ENCODE data around the gene BIRC6. TPM values are rescaled to one million over a fixed set of nuclear protein-coding genes. Genes with fewer than 3 reads are reported as not detected.

Gene BIRC6
- total RNA-seq, 1 experiment from 2014 or later: 63.1 TPM

GRCh38 chr2:32436150-32436549, 79.3 kb downstream of the BIRC6 start:
- Mint-ChIP-seq H3K27ac (no peak overlapping the region), H3K27me3 (ENCODE audit: low read depth) (no peaks in the 10 kb centered on the region), H3K4me3 (no peak overlapping the region), H3K9me3 (no peaks in the 10 kb centered on the region), H3K36me3 (peaks cover 37% of the 10 kb centered on the region), H3K4me1 (no peaks in the 10 kb centered on the region)
- ChIA-PET POLR2A (interaction anchor here (0.6 kb wide), 1 partner anchor 16 kb away, joined by 3 read pairs; no protein-coding TSS in a partner anchor), CTCF (no interaction called here)
- DNase-seq (ENCODE audit: low spot score): no peak
- no peak for ATAC-seq
- TF ChIP-seq ESRRA (CRISPR knock-in tag; IDR thresholded peaks at IDR 0.05; ENCODE audit: borderline replicate concordance): no peak
- no peak for TF ChIP-seq ZNF416 (CRISPR knock-in tag; IDR thresholded peaks at IDR 0.05)
- TF ChIP-seq E2F5 (CRISPR knock-in tag; IDR thresholded peaks at IDR 0.05): no peak
- TF ChIP-seq GABPB1 (CRISPR knock-in tag; IDR thresholded peaks at IDR 0.05): no peak
- TF ChIP-seq ZNF425 (CRISPR knock-in tag; conservative IDR thresholded peaks at IDR 0.05): no peak
- TF ChIP-seq SMAD3 (CRISPR knock-in tag; IDR thresholded peaks at IDR 0.05; ENCODE audit: borderline replicate concordance): no peak
- no peak for TF ChIP-seq FOXJ3 (CRISPR knock-in tag; IDR thresholded peaks at IDR 0.05; ENCODE audit: borderline replicate concordance)
- no peak for TF ChIP-seq TEAD1 (CRISPR knock-in tag; IDR thresholded peaks at IDR 0.05)
- no peak for TF ChIP-seq GRHL2 (CRISPR knock-in tag; IDR thresholded peaks at IDR 0.05; ENCODE audit: insufficient replicate concordance, severe bottlenecking)
- no peak for TF ChIP-seq GTF2I (CRISPR knock-in tag; conservative IDR thresholded peaks at IDR 0.05)
- TF ChIP-seq ETV6 (CRISPR knock-in tag; IDR thresholded peaks at IDR 0.05): no peak
- no peak for TF ChIP-seq NFYB (CRISPR knock-in tag; conservative IDR thresholded peaks at IDR 0.05; ENCODE audit: low read depth)
- no peak for TF ChIP-seq HMGXB4 (CRISPR knock-in tag; IDR thresholded peaks at IDR 0.05)
- no peak for TF ChIP-seq FOXP1 (CRISPR knock-in tag; IDR thresholded peaks at IDR 0.05; ENCODE audit: borderline replicate concordance)
- TF ChIP-seq STAT6 (CRISPR knock-in tag; conservative IDR thresholded peaks at IDR 0.05; ENCODE audit: low read depth): no peak

DNA sequence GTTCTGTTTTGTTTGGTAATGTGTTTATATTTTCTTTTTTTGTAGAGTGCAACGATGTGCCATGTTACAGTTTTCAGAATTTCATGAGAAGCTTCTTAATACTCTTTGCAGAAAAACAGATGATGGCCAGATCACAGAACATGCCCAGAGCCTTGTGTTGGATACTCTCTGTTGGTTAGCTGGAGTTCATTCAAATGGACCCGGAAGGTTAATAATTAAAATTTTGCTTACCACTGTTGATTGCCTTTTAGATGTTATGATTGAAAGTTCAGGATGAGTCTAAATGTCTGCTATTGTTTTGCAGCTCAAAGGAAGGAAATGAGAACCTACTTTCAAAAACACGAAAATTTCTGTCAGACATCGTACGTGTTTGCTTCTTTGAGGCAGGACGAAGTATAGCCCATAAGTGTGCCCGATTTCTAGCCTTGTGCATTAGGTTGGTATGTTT, 85.2 kb downstream of the BIRC6 start:
- H3K27ac Mint-ChIP-seq: no peak overlapping the region
- ChIA-PET POLR2A (no interaction called here), CTCF (no interaction called here)
- H3K4me3 Mint-ChIP-seq: no peak overlapping the region
- peaks cover 4% of the 10 kb centered on the region for H3K9me3 Mint-ChIP-seq
- DNase-seq (ENCODE audit: low spot score): no peak
- no peaks in the 10 kb centered on the region for H3K4me1 Mint-ChIP-seq
- peaks cover 63% of the 10 kb centered on the region for H3K36me3 Mint-ChIP-seq
- no peak for ATAC-seq
- no peaks in the 10 kb centered on the region for H3K27me3 Mint-ChIP-seq (ENCODE audit: low read depth)
- TF ChIP-seq, protein P1, sequence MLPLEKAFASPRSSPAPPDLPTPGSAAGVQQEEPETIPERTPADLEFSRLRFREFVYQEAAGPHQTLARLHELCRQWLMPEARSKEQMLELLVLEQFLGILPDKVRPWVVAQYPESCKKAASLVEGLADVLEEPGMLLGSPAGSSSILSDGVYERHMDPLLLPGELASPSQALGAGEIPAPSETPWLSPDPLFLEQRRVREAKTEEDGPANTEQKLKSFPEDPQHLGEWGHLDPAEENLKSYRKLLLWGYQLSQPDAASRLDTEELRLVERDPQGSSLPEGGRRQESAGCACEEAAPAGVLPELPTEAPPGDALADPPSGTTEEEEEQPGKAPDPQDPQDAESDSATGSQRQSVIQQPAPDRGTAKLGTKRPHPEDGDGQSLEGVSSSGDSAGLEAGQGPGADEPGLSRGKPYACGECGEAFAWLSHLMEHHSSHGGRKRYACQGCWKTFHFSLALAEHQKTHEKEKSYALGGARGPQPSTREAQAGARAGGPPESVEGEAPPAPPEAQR (CRISPR knock-in tag; IDR thresholded peaks at IDR 0.05): no peak
- TF ChIP-seq ZNF263 (CRISPR knock-in tag; IDR thresholded peaks at IDR 0.05; ENCODE audit: low read depth) (no peak), SMAD3 (CRISPR knock-in tag; IDR thresholded peaks at IDR 0.05; ENCODE audit: borderline replicate concordance) (no peak), HMGXB4 (CRISPR knock-in tag; IDR thresholded peaks at IDR 0.05) (no peak), SOX15 (CRISPR knock-in tag; IDR thresholded peaks at IDR 0.05) (no peak), NFATC4 (CRISPR knock-in tag; IDR thresholded peaks at IDR 0.05) (no peak), ATF3 (CRISPR knock-in tag; conservative IDR thresholded peaks at IDR 0.05) (no peak), E2F5 (CRISPR knock-in tag; IDR thresholded peaks at IDR 0.05) (no peak), NFE2L1 (CRISPR knock-in tag; IDR thresholded peaks at IDR 0.05) (no peak), FOXJ3 (CRISPR knock-in tag; IDR thresholded peaks at IDR 0.05; ENCODE audit: borderline replicate concordance) (no peak)
- TF ChIP-seq, protein P2, sequence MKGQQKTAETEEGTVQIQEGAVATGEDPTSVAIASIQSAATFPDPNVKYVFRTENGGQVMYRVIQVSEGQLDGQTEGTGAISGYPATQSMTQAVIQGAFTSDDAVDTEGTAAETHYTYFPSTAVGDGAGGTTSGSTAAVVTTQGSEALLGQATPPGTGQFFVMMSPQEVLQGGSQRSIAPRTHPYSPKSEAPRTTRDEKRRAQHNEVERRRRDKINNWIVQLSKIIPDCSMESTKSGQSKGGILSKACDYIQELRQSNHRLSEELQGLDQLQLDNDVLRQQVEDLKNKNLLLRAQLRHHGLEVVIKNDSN (CRISPR knock-in tag; IDR thresholded peaks at IDR 0.05): no peak
